Endothelial cell of umbilical vein (primary cell): ENCODE results near the gene KRT6C. TPM values are rescaled to one million over a fixed set of nuclear protein-coding genes. Genes with fewer than 3 reads are reported as not detected.

Experiments
- BruUV-seq: library from RNA; stranded (reverse); fragments of 400-500 nt; replicated peaks from 2 replicates; lab custom pipeline; 2021; lab: Mats Ljungman, UMichigan
- CTCF ChIA-PET: fragments of 300-600, 350-600 bp; sonication (Branson Sonifier 250); formaldehyde crosslinking; loops from one replicate; lab custom pipeline; 2021; ENCODE audit warnings: antibody characterized with exemption, inconsistent platforms; lab: Charles Lee
- POLR2A ChIA-PET: fragments of 300-600, 350-600 bp; sonication (Branson Sonifier 250); formaldehyde crosslinking; loops from one replicate; lab custom pipeline; 2021; ENCODE audit warnings: antibody characterized with exemption, inconsistent platforms; lab: Charles Lee
- DNase-seq: peaks from one replicate; pipeline ENCODE4 v3.0.0-alpha.2; 2011; ENCODE audit warnings: low read depth, low spot score
- FAIRE-seq: peaks from 2 replicates; lab custom pipeline; 2011; peaks lifted over from hg19 to GRCh38; lab: Jason Lieb, UNC
- H2AFZ ChIP-seq: 2 replicates; pipeline ENCODE4 v1.6.0; 2012; ENCODE audit warnings: low read depth, low read length, control low read depth, inconsistent platforms
- H3K27ac ChIP-seq: 2 replicates; pipeline ENCODE4 v1.5.1; 2011; ENCODE audit warnings: low read depth, mild to moderate bottlenecking, control low read depth, low read length, moderate library complexity; ENCODE audit not compliant: insufficient read depth
- H3K27me3 ChIP-seq, 2 experiments: 2 replicates each; pipeline versions ENCODE4 v1.6.0 to v1.6.1; 2011; ENCODE audit warnings: low read length in 2 of 2, mixed read lengths in 1 of 2; ENCODE audit not compliant: control insufficient read depth in 2 of 2, insufficient read depth in 2 of 2
- H3K36me3 ChIP-seq, 2 experiments: 2 replicates in 1 of 2; 3 replicates in 1 of 2; pipeline ENCODE4 v1.5.1; 2011; ENCODE audit warnings: low read length in 2 of 2, mild to moderate bottlenecking in 1 of 2, moderate library complexity in 1 of 2; ENCODE audit not compliant: control insufficient read depth in 2 of 2, insufficient read depth in 2 of 2; ENCODE audit errors: extremely low read depth in 1 of 2
- H3K4me1 ChIP-seq: 3 replicates; pipeline ENCODE4 v1.5.1; 2011; ENCODE audit warnings: mild to moderate bottlenecking, low read length; ENCODE audit not compliant: control insufficient read depth, insufficient read depth; ENCODE audit errors: extremely low read depth
- H3K4me2 ChIP-seq: 2 replicates; pipeline ENCODE4 v1.6.1; 2011; ENCODE audit warnings: low read length, control low read depth, mixed read lengths; ENCODE audit not compliant: insufficient read depth
- H3K4me3 ChIP-seq, 3 experiments: fragments of 200-600 bp in 1 of 3; sonication (generic), shearing (Covaris generic) in 1 of 3; replicated peaks in 1 of 3; 2 replicates each; pipeline ENCODE4 v1.5.1; 2011 to 2016; ENCODE audit warnings: control low read depth in 3 of 3, low read length in 3 of 3, mild to moderate bottlenecking in 2 of 3, inconsistent platforms in 1 of 3, low read depth in 1 of 3, moderate library complexity in 1 of 3; ENCODE audit not compliant: insufficient read depth in 1 of 3
- H3K79me2 ChIP-seq: 2 replicates; pipeline ENCODE4 v1.6.0; 2012; ENCODE audit warnings: low read length, inconsistent platforms; ENCODE audit not compliant: control insufficient read depth, insufficient read depth
- H3K9ac ChIP-seq: replicated peaks from 2 replicates; pipeline ENCODE3; 2011; ENCODE audit warnings: low read length, control low read depth; ENCODE audit not compliant: insufficient read depth; ENCODE audit errors: extremely low read depth
- H3K9me1 ChIP-seq: replicated peaks from 3 replicates; pipeline ENCODE4 v1.6.0; 2011; ENCODE audit warnings: mild to moderate bottlenecking, low read length; ENCODE audit not compliant: control insufficient read depth, insufficient read depth; ENCODE audit errors: extremely low read depth
- H3K9me3 ChIP-seq: replicated peaks from 2 replicates; pipeline ENCODE4 v1.5.1; 2012; ENCODE audit warnings: low read length, inconsistent platforms; ENCODE audit not compliant: control insufficient read depth, insufficient read depth
- H4K20me1 ChIP-seq: replicated peaks from 2 replicates; pipeline ENCODE3; 2011; ENCODE audit warnings: mild to moderate bottlenecking, low read length; ENCODE audit not compliant: control insufficient read depth, insufficient read depth; ENCODE audit errors: extremely low read depth
- CTCF ChIP-seq, 2 donors: IDR thresholded peaks; 1 replicate in 1 of 2; 2 replicates in 1 of 2; pipeline ENCODE4 v1.5.1; 2011; ENCODE audit warnings: low read length in 2 of 2, mild to moderate bottlenecking in 2 of 2, moderate library complexity in 2 of 2, control low read depth in 1 of 2, inconsistent platforms in 1 of 2, low read depth in 1 of 2; ENCODE audit not compliant: insufficient read depth in 1 of 2; ENCODE audit errors: extremely low read depth in 1 of 2
- EZH2 ChIP-seq: IDR thresholded peaks from 2 replicates; pipeline ENCODE4 v1.6.1; 2012; ENCODE audit warnings: borderline replicate concordance, low read depth, mild to moderate bottlenecking, moderate library complexity, low read length, inconsistent platforms; ENCODE audit not compliant: severe bottlenecking
- FOS ChIP-seq: IDR thresholded peaks from 2 replicates; pipeline ENCODE4 v1.6.1; 2011; ENCODE audit warnings: mild to moderate bottlenecking, low read length, moderate library complexity, borderline replicate concordance; ENCODE audit not compliant: insufficient read depth
- GATA2 ChIP-seq: IDR thresholded peaks from 2 replicates; pipeline ENCODE4 v1.7.0; 2011; ENCODE audit warnings: low read depth, mild to moderate bottlenecking, moderate library complexity, mixed read lengths, low read length; ENCODE audit not compliant: insufficient read length, insufficient read depth
- JUN ChIP-seq: IDR thresholded peaks from 2 replicates; pipeline ENCODE4 v1.6.1; 2011; ENCODE audit warnings: borderline replicate concordance, low read depth; ENCODE audit not compliant: insufficient read length, insufficient read depth
- MAX ChIP-seq: IDR thresholded peaks from 2 replicates; pipeline ENCODE4 v1.6.1; 2011; ENCODE audit not compliant: insufficient read depth, insufficient read length
- MYC ChIP-seq: IDR thresholded peaks from one replicate; pipeline ENCODE4 v1.6.1; 2011; ENCODE audit warnings: mild to moderate bottlenecking, low read depth, low read length
- POLR2A ChIP-seq: IDR thresholded peaks from 2 replicates; pipeline ENCODE4 v1.6.1; 2012; ENCODE audit warnings: low read depth, mild to moderate bottlenecking, control low read depth, low read length
- POLR2AphosphoS5 ChIP-seq: IDR thresholded peaks from 2 replicates; pipeline ENCODE4 v1.6.1; 2012; ENCODE audit warnings: low read depth, mild to moderate bottlenecking, control low read depth, low read length, moderate library complexity; ENCODE audit not compliant: insufficient read depth
- dilution Hi-C: fragments of 300-500 bp; cut with MboI; formaldehyde crosslinking; loops from one replicate; pipeline ENCODE4 v1.15.0; 2019; ENCODE audit warnings: low sequenced_read_pairs; ENCODE audit not compliant: extremely low pct_ligation_motif_present
- intact Hi-C: fragments of 100-400 bp; cut with micrococcal nuclease; formaldehyde crosslinking; loops from one replicate; pipeline ENCODE4 v1.10.0; 2022
- polyA plus RNA-seq, 4 experiments: library from polyadenylated mRNA; depleted of rRNA in 3 of 4; stranded (reverse) in 3 of 4; unstranded in 1 of 4; fragments of >200 nt; gene quantifications; 2 replicates each; pipeline versions ENCODE4 v1.2.1 to v1.2.3, GENCODE V29; 2011 to 2012; ENCODE audit warnings: missing spikeins in 1 of 4
- total RNA-seq: library from RNA; stranded (reverse); gene quantifications from 2 replicates; pipeline ENCODE4 v1.2.3, GENCODE V29; 2021

KRT6C gene
- total and polyA plus RNA-seq, 2 donors (not counting 3 experiments of a cell fraction or from before 2014, with no cell fraction given) = not detected

GRCh38 chr12:52521568-52522266, 48.1 kb upstream of the KRT6C start:
- H4K20me1 ChIP-seq = no peaks in the 10 kb centered on the region
- no peaks in the 10 kb centered on the region for H3K79me2 ChIP-seq
- FAIRE-seq (no peak), DNase-seq (no peak)
- no peaks in the 10 kb centered on the region for H3K9me3 ChIP-seq
- no TSS peak for BruUV-seq
- ChIA-PET CTCF (interaction anchor here (1.1 kb wide), 1 partner anchor 358 kb away, joined by 3 read pairs; no protein-coding TSS in a partner anchor), POLR2A (no interaction called here)
- no peaks in the 10 kb centered on the region for H3K9me1 ChIP-seq
- no peak overlapping the region for H3K4me2 ChIP-seq
- H3K36me3 ChIP-seq = no peaks in the 10 kb centered on the region
- no peak for TF ChIP-seq GATA2
- TF ChIP-seq MYC = no peak
- TF ChIP-seq MAX = no peak
- no peak for TF ChIP-seq FOS
- TF ChIP-seq POLR2AphosphoS5 = no peak
- TF ChIP-seq CTCF (IDR thresholded peaks at IDR 0.05; ENCODE audit: extremely low read depth in 1 of 2, insufficient read depth in 1 of 2, low read depth in 1 of 2, low read length in 2 of 2) = no peak
- TF ChIP-seq JUN = no peak
- TF ChIP-seq EZH2 = no peak
- TF ChIP-seq POLR2A = no peak
- intact Hi-C loops (no loop called here), dilution Hi-C loops (no loop called here)
- no peaks in the 10 kb centered on the region for H3K4me1 ChIP-seq
- no peak overlapping the region for H3K4me3 ChIP-seq
- no peak overlapping the region for H3K27ac ChIP-seq
- H3K27me3 ChIP-seq = no peaks in the 10 kb centered on the region
- H3K9ac ChIP-seq = no peak overlapping the region
- no peak overlapping the region for H2AFZ ChIP-seq
